SK-N-SH (cell line): Measurements from ENCODE around the gene ZNF692. TPM values are rescaled to one million over a fixed set of nuclear protein-coding genes. Genes with fewer than 3 reads are reported as not detected.

ENCODE experiments used
- CTCF ChIA-PET: fragments of 300-600, 350-600 bp; formaldehyde crosslinking; extraction: SDS; loops from one replicate; lab custom pipeline; 2021; lab: Yijun Ruan, JAX
- POLR2A ChIA-PET: fragments of 350-600 bp; sonication (Branson Sonifier 250); formaldehyde crosslinking; extraction: SDS; loops from one replicate; lab custom pipeline; 2020; ENCODE audit warnings: antibody characterized with exemption, inconsistent platforms; lab: Yijun Ruan, JAX
- DNase-seq: peaks from one replicate; pipeline ENCODE4 v3.0.0; 2012
- H2AFZ ChIP-seq: fragments of 200-600 bp; sonication (generic); 2 replicates; pipeline ENCODE4 v1.8.1; 2016; ENCODE audit warnings: antibody characterized with exemption, mild to moderate bottlenecking, low read depth
- H3F3A ChIP-seq: fragments of 200-600 bp; sonication (generic); replicated peaks from 2 replicates; pipeline ENCODE3; 2016; ENCODE audit warnings: antibody characterized with exemption, mild to moderate bottlenecking; ENCODE audit not compliant: insufficient read depth
- H3K27ac ChIP-seq, 2 experiments: fragments of 200-500 bp in 1 of 2; fragments of 200-600 bp in 1 of 2; sonication (Bioruptor generic) in 1 of 2; sonication (generic), shearing (Covaris generic) in 1 of 2; 2 replicates each; pipeline versions ENCODE4 v1.5.1 to v1.6.1; 2014 to 2016; ENCODE audit warnings: low read depth in 2 of 2, inconsistent platforms in 1 of 2, low read length in 1 of 2, mild to moderate bottlenecking in 1 of 2, mixed read lengths in 1 of 2
- H3K27me3 ChIP-seq: fragments of 200-600 bp; sonication (generic), shearing (Covaris generic); 2 replicates; pipeline ENCODE4 v1.6.1; 2016; ENCODE audit warnings: mixed run types; ENCODE audit not compliant: insufficient read depth
- H3K36me3 ChIP-seq, 2 experiments: fragments of 200-500 bp in 1 of 2; fragments of 200-600 bp in 1 of 2; sonication (Bioruptor generic) in 1 of 2; sonication (generic) in 1 of 2; replicated peaks in 1 of 2; 2 replicates each; pipeline versions ENCODE3 to v1.5.1; 2014 to 2016; ENCODE audit warnings: low read length in 1 of 2, mild to moderate bottlenecking in 1 of 2; ENCODE audit not compliant: insufficient read depth in 2 of 2, control insufficient read depth in 1 of 2
- H3K4me1 ChIP-seq, 2 experiments: fragments of 200-500 bp in 1 of 2; fragments of 200-600 bp in 1 of 2; sonication (Bioruptor generic) in 1 of 2; sonication (generic), shearing (Covaris generic) in 1 of 2; 2 replicates each; pipeline versions ENCODE4 v1.5.1 to v1.6.1; 2014 to 2016; ENCODE audit warnings: low read depth in 1 of 2, low read length in 1 of 2, mixed run types in 1 of 2; ENCODE audit not compliant: insufficient read depth in 2 of 2, control insufficient read depth in 1 of 2
- H3K4me2 ChIP-seq: fragments of 200-600 bp; sonication (generic), shearing (Covaris generic); 2 replicates; pipeline ENCODE4 v1.6.1; 2017; ENCODE audit warnings: mixed run types
- H3K4me3 ChIP-seq, 2 experiments: fragments of 200-500 bp in 1 of 2; fragments of 200-600 bp in 1 of 2; sonication (Bioruptor generic) in 1 of 2; sonication (generic), shearing (Covaris generic) in 1 of 2; 2 replicates each; pipeline versions ENCODE4 v1.5.1 to v1.8.1; 2014 to 2016; ENCODE audit warnings: low read depth in 2 of 2, inconsistent platforms in 1 of 2, low read length in 1 of 2, mild to moderate bottlenecking in 1 of 2, mixed read lengths in 1 of 2, moderate library complexity in 1 of 2
- H3K79me2 ChIP-seq: fragments of 200-600 bp; sonication (generic); 2 replicates; pipeline ENCODE4 v1.8.1; 2017; ENCODE audit warnings: mild to moderate bottlenecking; ENCODE audit not compliant: insufficient read depth
- H3K9ac ChIP-seq: fragments of 200-600 bp; sonication (generic); 2 replicates; pipeline ENCODE4 v1.6.1; 2017; ENCODE audit warnings: mixed run types
- H3K9me2 ChIP-seq: fragments of 200-600 bp; sonication (generic); 2 replicates; pipeline ENCODE4 v1.6.1; 2017; ENCODE audit warnings: mixed run types
- H3K9me3 ChIP-seq: fragments of 200-600 bp; sonication (generic); 2 replicates; pipeline ENCODE4 v1.6.1; 2017; ENCODE audit warnings: mixed run types, mild to moderate bottlenecking, moderate library complexity
- H4K20me1 ChIP-seq: fragments of 200-600 bp; sonication (generic); 2 replicates; pipeline ENCODE4 v1.6.1; 2017; ENCODE audit warnings: mild to moderate bottlenecking, mixed run types; ENCODE audit not compliant: insufficient read depth
- CHD2 ChIP-seq: fragments of 150-350 bp; IDR thresholded peaks from 2 replicates; pipeline ENCODE4 v1.6.1; 2018; ENCODE audit warnings: low read length; ENCODE audit not compliant: partially characterized antibody
- ELF1 ChIP-seq: IDR thresholded peaks from 2 replicates; pipeline ENCODE4 v1.4.0; 2012
- FOXJ3 ChIP-seq: sonication (generic); formaldehyde crosslinking; IDR thresholded peaks from 2 replicates; pipeline ENCODE4 v1.5.1; 2020; ENCODE audit warnings: mild to moderate bottlenecking, missing genetic modification reagents
- GABPA ChIP-seq: IDR thresholded peaks from 2 replicates; pipeline ENCODE4 v1.4.0; 2012; ENCODE audit warnings: low read depth, mild to moderate bottlenecking
- JUND ChIP-seq: IDR thresholded peaks from 2 replicates; pipeline ENCODE4 v1.4.0; 2012
- MEF2A ChIP-seq: IDR thresholded peaks from 2 replicates; pipeline ENCODE4 v1.4.0; 2012; ENCODE audit warnings: low read depth, borderline replicate concordance
- MXI1 ChIP-seq: IDR thresholded peaks from 2 replicates; pipeline ENCODE4 v1.6.1; 2012; ENCODE audit warnings: mild to moderate bottlenecking, low read depth, low read length, improper control_type of control experiment
- NFIC ChIP-seq: IDR thresholded peaks from 2 replicates; pipeline ENCODE4 v1.4.0; 2012; ENCODE audit warnings: borderline replicate concordance
- POLR2AphosphoS5 ChIP-seq: IDR thresholded peaks from 2 replicates; pipeline ENCODE4 v1.6.1; 2012; ENCODE audit warnings: low read depth, low read length
- RAD21 ChIP-seq: IDR thresholded peaks from 2 replicates; pipeline ENCODE4 v1.6.1; 2012; ENCODE audit warnings: mild to moderate bottlenecking, low read length
- RCOR1 ChIP-seq: fragments of 150-350 bp; IDR thresholded peaks from 2 replicates; pipeline ENCODE4 v1.6.1; 2017; ENCODE audit warnings: antibody characterized with exemption, low read length
- RFX5 ChIP-seq: IDR thresholded peaks from 2 replicates; pipeline ENCODE4 v1.6.1; 2012; ENCODE audit warnings: mild to moderate bottlenecking, improper control_type of control experiment, low read length
- RXRA ChIP-seq: IDR thresholded peaks from 2 replicates; pipeline ENCODE4 v1.4.0; 2012; ENCODE audit warnings: low read depth, mild to moderate bottlenecking, borderline replicate concordance
- SMC3 ChIP-seq: IDR thresholded peaks from 2 replicates; pipeline ENCODE4 v1.6.1; 2012; ENCODE audit warnings: low read depth, low read length, improper control_type of control experiment
- TCF12 ChIP-seq: IDR thresholded peaks from 2 replicates; pipeline ENCODE4 v1.4.0; 2012
- YY1 ChIP-seq: IDR thresholded peaks from 2 replicates; pipeline ENCODE4 v1.4.0; 2012; ENCODE audit warnings: low read depth, mild to moderate bottlenecking
- WGBS: methylation state at CpG from one replicate; pipeline ENCODE4 v1.1.6; 2017; ENCODE audit warnings: low lambda C conversion rate; 5-methylcytosine and 5-hydroxymethylcytosine counted together
- polyA plus RNA-seq, 3 experiments: library from polyadenylated mRNA; depleted of rRNA; stranded (reverse); fragments of >200 nt; gene quantifications; 2 replicates each; pipeline ENCODE4 v1.2.3, GENCODE V29; 2012
- TF ChIP-seq, protein P1 (sequence below): IDR thresholded peaks from 2 replicates; pipeline ENCODE4 v1.4.0; 2012; ENCODE audit warnings: low read depth, borderline replicate concordance
- TF ChIP-seq, protein P2 (sequence below): fragments of 150-350 bp; IDR thresholded peaks from 2 replicates; pipeline ENCODE4 v1.6.1; 2016; ENCODE audit warnings: mild to moderate bottlenecking, low read depth, low read length
- TF ChIP-seq, protein P3 (sequence below): IDR thresholded peaks from 2 replicates; pipeline ENCODE4 v1.4.0; 2012; ENCODE audit warnings: low read depth, borderline replicate concordance
- TF ChIP-seq, protein P4 (sequence below): fragments of 150-350 bp; IDR thresholded peaks from 2 replicates; pipeline ENCODE4 v1.6.1; 2017; ENCODE audit warnings: antibody characterized with exemption, low read length, low read depth, borderline replicate concordance

Gene ZNF692
- polyA plus RNA-seq, 1 of the 3 experiments (the other 2 are of a cell fraction): 47.0 TPM

DNA sequence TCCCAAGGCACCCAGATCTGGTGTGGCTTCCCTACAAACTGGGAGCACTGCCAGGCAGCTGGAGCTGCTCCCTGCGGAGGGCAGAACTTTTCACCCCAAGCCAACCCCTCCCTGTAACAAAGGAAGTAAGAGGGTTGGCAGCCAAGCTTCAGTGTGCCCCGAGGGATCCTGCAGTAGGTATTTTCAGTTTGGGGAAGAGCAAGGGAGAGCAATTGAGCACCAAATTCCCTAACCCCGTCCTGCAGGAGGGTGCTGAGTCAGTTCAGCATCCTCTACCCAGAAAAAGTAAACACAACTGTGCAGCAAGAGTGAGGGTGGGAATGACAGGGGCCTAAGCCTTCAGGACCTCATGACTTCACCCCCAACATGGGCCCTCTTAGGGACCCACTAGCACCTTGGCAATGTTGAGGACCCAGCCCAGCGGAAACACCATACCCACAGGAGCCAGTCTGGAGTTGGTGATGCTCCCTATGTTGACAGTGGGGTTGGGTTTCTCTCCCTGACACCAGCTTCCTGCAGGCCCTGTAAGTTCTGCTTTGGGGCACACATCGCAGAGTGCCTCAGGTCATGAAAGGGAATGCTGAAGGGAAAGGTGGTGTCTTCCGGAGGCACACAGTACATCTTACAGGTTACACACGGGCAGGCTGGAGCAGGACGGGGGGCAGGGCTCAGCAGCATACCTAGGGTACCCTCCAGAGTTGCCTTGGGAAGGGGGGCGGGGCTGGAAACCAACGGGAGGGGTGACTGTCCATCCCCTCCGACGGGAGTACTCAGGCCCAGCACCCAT, 48.0 kb downstream of the ZNF692 start:
- no peak overlapping the region for H3K27ac ChIP-seq
- no peaks in the 10 kb centered on the region for H3K9me2 ChIP-seq
- POLR2A ChIA-PET: no interaction called here
- H3K4me3 ChIP-seq: no peak overlapping the region
- peaks cover 0 to 9% of the 10 kb centered on the region in 2 experiments; a peak in 1 of 4 replicates for H3K4me1 ChIP-seq
- peaks cover 13 to 47% of the 10 kb centered on the region in 2 experiments for H3K36me3 ChIP-seq
- no peaks in the 10 kb centered on the region; the same call in 1 of the 2 replicates for H3K79me2 ChIP-seq
- DNase-seq: no peak
- H2AFZ ChIP-seq: no peak overlapping the region
- no peaks in the 10 kb centered on the region for H3K27me3 ChIP-seq
- H3F3A ChIP-seq: no peaks in the 10 kb centered on the region
- H3K4me2 ChIP-seq: no peak overlapping the region
- CTCF ChIA-PET: interaction anchor here (0.8 to 9.9 kb wide), 2 partner anchors 10 to 185 kb away, joined by 3 to 122 read pairs; no protein-coding TSS in a partner anchor
- H3K9ac ChIP-seq: no peak overlapping the region
- H4K20me1 ChIP-seq: no peaks in the 10 kb centered on the region
- no peaks in the 10 kb centered on the region for H3K9me3 ChIP-seq
- TF ChIP-seq, protein P1, sequence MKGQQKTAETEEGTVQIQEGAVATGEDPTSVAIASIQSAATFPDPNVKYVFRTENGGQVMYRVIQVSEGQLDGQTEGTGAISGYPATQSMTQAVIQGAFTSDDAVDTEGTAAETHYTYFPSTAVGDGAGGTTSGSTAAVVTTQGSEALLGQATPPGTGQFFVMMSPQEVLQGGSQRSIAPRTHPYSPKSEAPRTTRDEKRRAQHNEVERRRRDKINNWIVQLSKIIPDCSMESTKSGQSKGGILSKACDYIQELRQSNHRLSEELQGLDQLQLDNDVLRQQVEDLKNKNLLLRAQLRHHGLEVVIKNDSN: no peak
- no peak for TF ChIP-seq RXRA
- no peak for TF ChIP-seq MXI1
- TF ChIP-seq RAD21: no peak
- TF ChIP-seq, protein P2, sequence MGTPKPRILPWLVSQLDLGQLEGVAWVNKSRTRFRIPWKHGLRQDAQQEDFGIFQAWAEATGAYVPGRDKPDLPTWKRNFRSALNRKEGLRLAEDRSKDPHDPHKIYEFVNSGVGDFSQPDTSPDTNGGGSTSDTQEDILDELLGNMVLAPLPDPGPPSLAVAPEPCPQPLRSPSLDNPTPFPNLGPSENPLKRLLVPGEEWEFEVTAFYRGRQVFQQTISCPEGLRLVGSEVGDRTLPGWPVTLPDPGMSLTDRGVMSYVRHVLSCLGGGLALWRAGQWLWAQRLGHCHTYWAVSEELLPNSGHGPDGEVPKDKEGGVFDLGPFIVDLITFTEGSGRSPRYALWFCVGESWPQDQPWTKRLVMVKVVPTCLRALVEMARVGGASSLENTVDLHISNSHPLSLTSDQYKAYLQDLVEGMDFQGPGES: no peak
- TF ChIP-seq, protein P3, sequence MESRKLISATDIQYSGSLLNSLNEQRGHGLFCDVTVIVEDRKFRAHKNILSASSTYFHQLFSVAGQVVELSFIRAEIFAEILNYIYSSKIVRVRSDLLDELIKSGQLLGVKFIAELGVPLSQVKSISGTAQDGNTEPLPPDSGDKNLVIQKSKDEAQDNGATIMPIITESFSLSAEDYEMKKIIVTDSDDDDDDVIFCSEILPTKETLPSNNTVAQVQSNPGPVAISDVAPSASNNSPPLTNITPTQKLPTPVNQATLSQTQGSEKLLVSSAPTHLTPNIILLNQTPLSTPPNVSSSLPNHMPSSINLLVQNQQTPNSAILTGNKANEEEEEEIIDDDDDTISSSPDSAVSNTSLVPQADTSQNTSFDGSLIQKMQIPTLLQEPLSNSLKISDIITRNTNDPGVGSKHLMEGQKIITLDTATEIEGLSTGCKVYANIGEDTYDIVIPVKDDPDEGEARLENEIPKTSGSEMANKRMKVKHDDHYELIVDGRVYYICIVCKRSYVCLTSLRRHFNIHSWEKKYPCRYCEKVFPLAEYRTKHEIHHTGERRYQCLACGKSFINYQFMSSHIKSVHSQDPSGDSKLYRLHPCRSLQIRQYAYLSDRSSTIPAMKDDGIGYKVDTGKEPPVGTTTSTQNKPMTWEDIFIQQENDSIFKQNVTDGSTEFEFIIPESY: no peak
- TF ChIP-seq, protein P4, sequence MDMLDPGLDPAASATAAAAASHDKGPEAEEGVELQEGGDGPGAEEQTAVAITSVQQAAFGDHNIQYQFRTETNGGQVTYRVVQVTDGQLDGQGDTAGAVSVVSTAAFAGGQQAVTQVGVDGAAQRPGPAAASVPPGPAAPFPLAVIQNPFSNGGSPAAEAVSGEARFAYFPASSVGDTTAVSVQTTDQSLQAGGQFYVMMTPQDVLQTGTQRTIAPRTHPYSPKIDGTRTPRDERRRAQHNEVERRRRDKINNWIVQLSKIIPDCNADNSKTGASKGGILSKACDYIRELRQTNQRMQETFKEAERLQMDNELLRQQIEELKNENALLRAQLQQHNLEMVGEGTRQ: no peak
- TF ChIP-seq POLR2AphosphoS5: no peak
- TF ChIP-seq GABPA: no peak
- no peak for TF ChIP-seq MEF2A
- no peak for TF ChIP-seq CHD2
- TF ChIP-seq RFX5: no peak
- TF ChIP-seq ELF1: no peak
- no peak for TF ChIP-seq RCOR1
- no peak for TF ChIP-seq FOXJ3 (CRISPR knock-in tag)
- no peak for TF ChIP-seq NFIC
- no peak for TF ChIP-seq JUND
- TF ChIP-seq TCF12: no peak
- TF ChIP-seq YY1: no peak
- TF ChIP-seq SMC3: no peak
- 69% methylated on average over 10 of the region's 12 CpGs for WGBS
